Gastroesophageal sphincter (tissue), 4 donors: ENCODE results near the gene L3MBTL4. TPM values are rescaled to one million over a fixed set of nuclear protein-coding genes. Genes with fewer than 3 reads are reported as not detected.

Experiments
- ATAC-seq: fragments of 150-250 bp; one replicate; pipeline ENCODE4 v1.9.1; 2016; ENCODE audit warnings: mild to moderate bottlenecking, moderate library complexity
- H3K27ac ChIP-seq, 4 donors: fragments of 200-600 bp; sonication (generic) in 3 of 4; 1 replicate in 3 of 4; 2 replicates in 1 of 4; pipeline ENCODE4 v1.5.1; 2016 to 2019
- H3K27me3 ChIP-seq: fragments of 200-600 bp; sonication (generic); one replicate; pipeline ENCODE4 v1.5.1; 2019
- H3K36me3 ChIP-seq, 2 donors: fragments of 200-600 bp; sonication (generic); one replicate each; pipeline ENCODE4 v1.5.1; 2019; ENCODE audit warnings: control low read depth in 1 of 2
- H3K4me1 ChIP-seq, 3 donors: fragments of 200-600 bp; sonication (generic); 1 replicate in 2 of 3; 2 replicates in 1 of 3; pipeline ENCODE4 v1.5.1; 2016 to 2019; ENCODE audit warnings: control low read depth in 2 of 3
- H3K4me3 ChIP-seq, 2 donors: fragments of 200-600 bp; sonication (generic); one replicate each; pipeline ENCODE4 v1.5.1; 2019; ENCODE audit warnings: mild to moderate bottlenecking in 1 of 2, moderate library complexity in 1 of 2
- H3K9me3 ChIP-seq, 3 donors: fragments of 200-600 bp; sonication (generic); one replicate each; pipeline ENCODE4 v1.5.1; 2017 to 2019; ENCODE audit warnings: control low read depth in 2 of 3
- CTCF ChIP-seq, 4 experiments: fragments of 200-600 bp in 2 of 4; fragments of 450-650 bp in 2 of 4; sonication (generic) in 1 of 4; IDR thresholded peaks; one replicate each; pipeline ENCODE4 v1.5.1; 2017 to 2019; ENCODE audit warnings: antibody characterized with exemption in 4 of 4, mild to moderate bottlenecking in 2 of 4, moderate library complexity in 2 of 4
- EP300 ChIP-seq: sonication (generic); formaldehyde crosslinking; IDR thresholded peaks from one replicate; pipeline ENCODE4 v1.6.1; 2017; ENCODE audit warnings: antibody characterized with exemption, mild to moderate bottlenecking
- POLR2A ChIP-seq, 2 donors: fragments of 450-650 bp; IDR thresholded peaks; one replicate each; pipeline ENCODE4 v1.6.1; 2017; ENCODE audit warnings: antibody characterized with exemption in 2 of 2, mild to moderate bottlenecking in 2 of 2, moderate library complexity in 1 of 2
- POLR2AphosphoS5 ChIP-seq: sonication (generic); formaldehyde crosslinking; IDR thresholded peaks from one replicate; pipeline ENCODE4 v1.6.1; 2017; ENCODE audit warnings: antibody characterized with exemption
- WGBS, 2 donors: methylation state at CpG; one replicate each; pipeline ENCODE4 v1.1.5; 2018; ENCODE audit warnings: low coverage in 1 of 2; 5-methylcytosine and 5-hydroxymethylcytosine counted together
- total RNA-seq, 4 donors: library from RNA; depleted of rRNA; stranded (reverse); fragments of >200 nt; gene quantifications; one replicate each; pipeline ENCODE4 v1.1.0, GENCODE V29; 2016

L3MBTL4 gene
- total RNA-seq, 4 donors from 2014 or later = 0.46 to 8.1 (median 4.9) TPM

DNA sequence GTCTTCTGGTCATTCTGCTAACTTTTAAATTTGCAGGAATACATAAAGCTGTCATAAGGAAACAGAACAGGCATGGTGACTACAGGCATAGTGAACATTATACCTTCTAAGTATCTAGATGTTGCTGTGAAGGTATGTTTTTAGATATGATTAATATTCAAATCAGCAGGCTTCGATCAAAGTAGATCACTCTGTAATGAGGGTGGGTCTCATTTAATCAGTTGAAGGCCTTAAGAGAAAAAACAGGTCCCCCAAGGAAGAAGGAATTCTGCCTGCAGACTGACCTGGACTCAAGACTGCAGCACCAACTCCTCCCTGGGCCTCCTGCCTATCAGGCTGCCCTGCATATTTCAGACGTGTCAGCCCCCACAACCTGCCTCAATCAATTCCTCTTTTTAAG is 104.0 kb downstream of the L3MBTL4 start:
- Histone ChIP-seq H3K27ac (no peak overlapping the region), H3K36me3 (no peaks in the 10 kb centered on the region), H3K9me3 (no peaks in the 10 kb centered on the region), H3K4me3 (no peak overlapping the region), H3K4me1 (no peaks in the 10 kb centered on the region), H3K27me3 (no peaks in the 10 kb centered on the region)
- 58 to 77% methylated on average over 2 of the region's 2 CpGs for WGBS, 2 donors
- TF ChIP-seq POLR2A (IDR thresholded peaks at IDR 0.05) (no peak), CTCF (IDR thresholded peaks at IDR 0.05) (no peak), POLR2AphosphoS5 (no peak), EP300 (no peak)
- ATAC-seq = no peak

GRCh38 chr18:6297875-6298274 is 116.8 kb downstream of the L3MBTL4 start:
- 74 to 81% methylated on average over 2 of the region's 2 CpGs for WGBS, 2 donors
- no peak for ATAC-seq

DNA sequence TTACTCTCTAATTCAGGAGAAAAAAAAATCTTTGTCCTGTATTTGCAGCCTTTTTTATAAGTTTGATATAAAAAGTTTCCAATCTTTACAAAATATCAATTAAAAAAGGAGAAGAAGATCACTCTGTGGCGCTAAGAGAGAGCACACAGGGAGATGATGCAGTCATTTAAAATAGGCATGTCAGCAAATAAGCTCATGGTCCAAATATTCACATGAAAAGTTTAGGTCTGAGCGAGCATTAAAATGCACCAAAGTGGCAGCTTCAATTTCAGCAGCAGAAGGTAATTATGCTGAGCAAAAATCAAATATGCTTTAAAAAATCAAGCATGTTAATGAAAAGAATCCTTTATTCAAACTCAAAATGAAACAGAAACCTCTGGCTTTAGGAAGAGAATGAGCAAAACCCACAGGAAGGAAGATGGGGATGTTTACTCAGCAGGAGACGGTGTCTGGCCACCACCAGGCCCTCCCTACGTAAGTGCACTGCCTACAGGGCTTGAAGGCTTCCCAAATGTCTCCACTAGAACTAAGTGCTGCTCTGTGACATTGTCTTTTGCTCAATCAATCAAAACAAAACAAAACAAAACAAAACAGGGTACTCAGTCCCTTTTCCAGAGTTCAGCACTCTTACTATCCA is 120.4 kb downstream of the L3MBTL4 start:
- Histone ChIP-seq H3K4me3 (no peak overlapping the region), H3K36me3 (no peaks in the 10 kb centered on the region), H3K27ac (no peak overlapping the region), H3K27me3 (no peaks in the 10 kb centered on the region), H3K9me3 (no peaks in the 10 kb centered on the region), H3K4me1 (no peaks in the 10 kb centered on the region)
- 49 to 60% methylated on average over 4 of the region's 4 CpGs for WGBS, 2 donors
- ATAC-seq = no peak
- TF ChIP-seq POLR2A (IDR thresholded peaks at IDR 0.05) = no peak
- TF ChIP-seq CTCF (IDR thresholded peaks at IDR 0.05) = no peak
- TF ChIP-seq POLR2AphosphoS5 = no peak
- no peak for TF ChIP-seq EP300

More at GRCh38 chr18:6297875-6298274, 116.8 kb downstream of the L3MBTL4 start:
- H3K27ac ChIP-seq = no peak overlapping the region
- TF ChIP-seq CTCF (IDR thresholded peaks at IDR 0.05) (no peak), POLR2AphosphoS5 (no peak), EP300 (no peak), POLR2A (IDR thresholded peaks at IDR 0.05) (no peak)
- no peaks in the 10 kb centered on the region for H3K36me3 ChIP-seq
- H3K9me3 ChIP-seq = no peaks in the 10 kb centered on the region
- no peak overlapping the region for H3K4me3 ChIP-seq
- H3K27me3 ChIP-seq = no peaks in the 10 kb centered on the region
- no peaks in the 10 kb centered on the region for H3K4me1 ChIP-seq

- Histone ChIP-seq H3K27me3 (no peaks in the 10 kb centered on the region), H3K4me3 (no peak overlapping the region), H3K4me1 (no peaks in the 10 kb centered on the region), H3K36me3 (no peaks in the 10 kb centered on the region), H3K27ac (no peak overlapping the region), H3K9me3 (no peaks in the 10 kb centered on the region)
- no peak for ATAC-seq
- TF ChIP-seq CTCF (IDR thresholded peaks at IDR 0.05) = no peak
- TF ChIP-seq EP300 = no peak
- no peak for TF ChIP-seq POLR2AphosphoS5
- no peak for TF ChIP-seq POLR2A (IDR thresholded peaks at IDR 0.05)
- WGBS, 2 donors = 65 to 82% methylated on average over 3 to 4 of the region's 4 CpGs
These were observed 124.9 kb downstream of the L3MBTL4 start for GRCh38 chr18:6289843-6290242.

GRCh38 chr18:6286585-6286984 is 128.1 kb downstream of the L3MBTL4 start:
- H3K4me3 ChIP-seq = no peak overlapping the region
- H3K27me3 ChIP-seq = no peaks in the 10 kb centered on the region
- 58 to 63% methylated on average over 2 to 4 of the region's 4 CpGs for WGBS, 2 donors
- TF ChIP-seq POLR2AphosphoS5 (no peak), CTCF (IDR thresholded peaks at IDR 0.05) (no peak), EP300 (no peak), POLR2A (IDR thresholded peaks at IDR 0.05) (no peak)
- ATAC-seq = no peak
- H3K9me3 ChIP-seq = no peaks in the 10 kb centered on the region
- H3K27ac ChIP-seq = no peak overlapping the region
- no peaks in the 10 kb centered on the region for H3K36me3 ChIP-seq
- no peaks in the 10 kb centered on the region for H3K4me1 ChIP-seq
